GM21381 (cell line): ENCODE data around the gene CCDC159.

Experiments used
- ATAC-seq: cut with Tn5 transposase; IDR thresholded peaks from one replicate; pipeline ENCODE4 v1.9.1; 2021; ENCODE audit warnings: mild to moderate bottlenecking, moderate library complexity; ENCODE audit not compliant: unreplicated experiment

The CCDC159 gene

DNA sequence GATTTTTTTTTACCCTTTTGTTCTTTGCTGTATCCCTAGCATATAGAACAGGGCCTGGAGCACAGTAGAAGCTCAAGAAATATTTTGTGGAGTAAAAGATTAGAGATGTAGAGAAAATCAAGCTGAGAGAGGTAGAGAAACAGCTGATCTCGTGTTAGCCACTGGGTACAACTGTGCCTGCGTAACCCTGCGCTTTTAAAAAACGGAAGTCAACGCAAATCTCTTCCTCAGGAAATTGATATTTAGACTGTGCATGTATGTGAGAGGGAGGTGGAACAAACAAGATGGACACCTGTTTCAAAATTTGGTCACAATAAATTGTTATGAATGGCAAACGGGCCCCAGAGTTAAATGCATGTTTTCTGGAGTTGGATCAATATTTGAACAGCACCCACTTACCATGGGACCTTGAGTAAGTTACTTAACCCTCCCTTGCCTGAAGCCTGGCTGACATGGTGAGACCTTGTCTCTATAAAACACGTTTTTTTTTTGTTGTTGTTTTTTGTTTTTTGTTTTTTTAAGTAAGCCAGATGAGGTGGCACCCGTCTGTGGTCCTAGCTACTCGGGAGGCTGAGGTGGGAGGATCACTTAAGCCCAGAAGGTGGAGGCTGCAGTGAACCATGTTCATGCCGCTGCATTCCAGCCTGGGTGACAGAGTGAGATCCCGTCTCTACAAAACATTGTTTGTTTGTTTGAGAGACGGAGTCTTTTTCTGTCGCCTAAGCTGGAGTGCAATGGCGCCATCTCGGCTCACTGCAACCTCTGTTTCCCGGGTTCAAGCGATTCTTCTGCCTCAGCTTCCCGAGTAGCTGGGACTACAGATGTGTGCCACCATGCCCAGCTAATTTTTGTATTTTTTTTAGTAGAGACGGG is 41.1 kb downstream of the CCDC159 start:
- no peak for ATAC-seq

DNA sequence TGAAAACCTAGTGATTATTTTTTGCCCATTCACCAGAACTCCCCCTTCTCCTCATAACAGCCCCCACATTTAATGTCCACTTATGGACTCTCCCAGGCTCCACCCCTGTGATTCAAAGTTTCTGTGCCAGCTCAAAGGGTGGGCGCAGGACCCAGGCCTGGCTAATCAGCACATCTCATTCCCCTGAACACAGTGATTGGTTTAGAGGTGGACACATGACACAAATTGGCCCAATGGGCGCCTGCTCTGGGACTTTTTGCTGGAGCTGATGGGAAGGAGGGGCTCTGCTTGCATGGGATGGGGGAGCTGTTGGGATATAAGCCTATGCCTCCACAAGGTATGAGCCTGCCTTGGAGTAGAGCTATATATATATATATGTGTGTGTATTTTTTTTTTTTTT is 44.0 kb downstream of the CCDC159 start:
- ATAC-seq = no peak

DNA sequence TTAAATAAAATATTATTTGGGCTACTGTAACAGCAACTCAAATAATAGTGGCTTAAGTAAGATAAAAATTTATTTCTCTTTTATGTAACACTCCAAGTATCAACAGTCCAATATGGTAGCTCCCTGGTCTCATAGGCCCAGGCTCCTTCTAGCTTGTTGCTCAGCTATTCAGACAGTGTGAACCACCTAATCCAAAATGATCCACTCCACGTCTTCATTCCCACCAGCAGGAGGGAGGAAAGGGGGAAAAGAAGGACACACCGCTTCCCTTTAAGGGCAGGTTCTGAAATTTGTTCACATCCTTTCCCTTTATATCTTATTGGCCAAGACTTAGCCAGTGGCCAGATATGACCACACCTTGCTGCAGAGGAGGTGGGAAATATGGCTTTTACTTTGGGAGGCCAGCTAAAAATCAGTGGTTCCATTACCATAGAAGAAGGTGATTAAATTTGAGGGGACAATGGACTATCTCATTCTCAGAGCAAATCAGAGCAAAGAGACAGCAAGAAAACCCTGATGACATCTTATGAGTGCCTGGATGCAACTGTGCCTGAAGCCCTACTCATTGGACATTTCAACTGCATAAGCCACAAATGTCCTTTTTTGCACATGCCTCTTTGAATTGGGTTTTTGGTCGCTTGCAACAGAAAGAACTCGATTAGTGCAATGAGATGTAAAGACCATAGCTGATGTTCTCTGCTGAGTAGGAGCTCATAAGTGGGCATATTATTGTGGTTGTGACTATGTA is 44.8 kb downstream of the CCDC159 start:
- ATAC-seq = no peak

DNA sequence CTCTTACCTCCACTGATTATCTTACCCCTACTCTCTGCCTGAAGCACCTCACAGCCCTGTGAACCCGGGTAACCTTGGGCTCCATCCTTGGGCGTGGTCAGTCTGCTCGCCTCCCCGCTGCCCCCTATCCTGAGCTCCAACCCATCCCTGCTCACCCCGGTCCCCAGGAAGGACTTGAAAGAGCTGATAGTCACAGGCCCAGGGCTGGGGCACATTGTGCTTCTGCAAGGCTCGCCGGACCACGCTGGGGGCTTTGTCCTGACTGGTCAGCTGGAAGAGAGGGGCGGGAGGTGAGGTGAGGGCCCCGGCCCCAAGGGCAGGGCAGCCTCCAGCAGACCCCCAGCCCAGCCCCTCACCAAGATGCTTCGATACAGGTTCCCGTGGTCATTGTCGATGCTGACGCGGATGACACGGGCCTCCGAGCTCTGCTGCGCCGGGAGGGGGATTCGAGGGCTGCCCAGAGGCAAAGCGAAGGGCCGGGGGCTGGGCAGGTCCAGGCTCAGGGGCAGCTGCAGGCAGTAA is 50.8 kb downstream of the CCDC159 start:
- no peak for ATAC-seq

DNA sequence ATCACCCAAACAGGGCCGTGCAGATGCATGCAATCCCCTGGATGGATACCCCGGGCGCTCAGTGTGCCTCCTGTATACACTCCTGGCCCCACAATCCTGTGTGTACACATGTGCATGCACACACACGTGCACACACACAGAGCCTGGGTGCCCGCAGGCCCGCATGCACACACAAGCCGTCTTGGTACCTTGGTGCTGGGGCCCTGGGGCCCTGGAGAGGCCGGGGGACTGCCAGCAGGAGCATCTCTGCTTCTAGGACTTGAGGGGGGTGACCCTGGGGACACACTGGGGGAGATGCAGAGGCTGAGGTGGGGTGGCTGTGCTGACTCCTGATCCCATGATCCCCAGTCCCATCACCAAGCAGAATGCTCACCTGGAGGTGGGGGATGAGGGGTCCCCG is 53.3 kb downstream of the CCDC159 start:
- no peak for ATAC-seq

DNA sequence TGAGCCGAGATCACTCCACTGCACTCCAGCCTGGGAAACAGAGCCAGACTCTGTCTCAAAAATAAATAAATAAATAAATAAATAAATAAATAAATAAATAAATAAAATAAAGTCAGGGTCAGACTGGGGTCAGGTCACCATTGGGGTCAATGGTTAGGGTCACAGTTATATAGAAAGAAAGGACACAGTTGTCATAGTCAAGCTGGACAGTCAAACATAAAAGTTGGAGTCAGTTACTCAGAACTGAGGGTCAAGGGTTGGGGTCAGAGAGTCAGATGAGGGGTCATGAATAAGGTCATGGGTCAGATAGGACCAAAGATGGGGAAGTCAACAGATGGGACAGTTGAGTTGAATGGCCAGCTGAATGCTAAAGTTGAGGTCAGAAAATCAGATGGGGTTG is 54.5 kb downstream of the CCDC159 start:
- ATAC-seq = no peak

DNA sequence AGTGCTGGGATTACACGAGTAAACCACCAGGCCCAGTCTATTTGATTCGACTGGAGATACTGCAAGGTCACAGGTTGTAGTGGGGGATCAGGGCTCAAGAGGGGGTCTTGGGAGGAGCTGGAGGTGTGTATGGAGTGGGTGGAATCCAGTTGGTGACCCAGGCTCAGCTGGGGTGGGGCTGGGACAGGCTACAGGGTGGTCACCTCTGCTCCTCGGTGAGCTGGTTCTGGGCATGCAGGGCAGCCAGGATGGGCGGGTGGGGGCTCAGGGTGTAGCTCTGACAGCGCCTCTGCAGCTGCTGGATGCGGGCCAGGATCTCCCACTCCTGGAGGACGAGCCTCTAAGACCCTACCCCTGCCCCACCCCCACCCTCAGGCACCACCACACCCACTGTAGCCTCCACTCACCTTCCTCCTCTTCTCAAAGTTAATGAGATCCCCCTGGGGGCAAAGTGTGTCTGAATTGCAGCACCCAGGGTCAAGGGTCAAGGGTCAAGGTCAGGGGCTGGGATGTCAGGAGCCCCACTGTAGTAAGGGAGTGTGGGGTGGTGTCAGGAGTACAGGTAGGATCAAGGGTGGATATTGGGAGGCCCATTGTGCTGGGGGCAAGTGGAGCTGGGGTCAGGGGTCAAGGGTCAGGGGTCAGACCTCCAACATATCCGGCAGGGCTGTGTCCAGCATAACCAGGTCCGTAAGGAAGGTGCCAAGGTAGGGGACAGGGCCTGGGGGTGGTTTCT is 55.7 kb downstream of the CCDC159 start:
- ATAC-seq = no peak
